HCT116 (cell line): ENCODE data around the gene BATF3.
"Not testable (repeated sequence)": the region's sequence is repeated elsewhere in the genome, so short reads cannot be mapped to it uniquely, and the experiment has no call there.

ENCODE experiments used
- CTCF ChIP-seq, 3 experiments: fragments of 200-600 bp in 1 of 3; sonication (generic) in 1 of 3; IDR thresholded peaks in 2 of 3; conservative IDR thresholded peaks in 1 of 3; 2 replicates each; pipeline ENCODE4 v1.5.1; 2012 to 2017; ENCODE audit warnings: low read depth in 2 of 3, low read length in 2 of 3, antibody characterized with exemption in 1 of 3, borderline replicate concordance in 1 of 3, control low read depth in 1 of 3, mild to moderate bottlenecking in 1 of 3, mixed read lengths in 1 of 3, mixed run types in 1 of 3, moderate library complexity in 1 of 3; ENCODE audit not compliant: insufficient read depth in 1 of 3
- EZH2phosphoT487 ChIP-seq: fragments of 200-600 bp; IDR thresholded peaks from 2 replicates; pipeline ENCODE4 v1.6.1; 2018; ENCODE audit warnings: antibody characterized with exemption, borderline replicate concordance
- MAX ChIP-seq: IDR thresholded peaks from 2 replicates; pipeline ENCODE4 v1.6.1; 2012
- POLR2A ChIP-seq: IDR thresholded peaks from 2 replicates; pipeline ENCODE4 v1.7.0; 2011; ENCODE audit warnings: borderline replicate concordance; ENCODE audit not compliant: insufficient read depth, insufficient read length; ENCODE audit errors: extremely low read depth
- RAD21 ChIP-seq: IDR thresholded peaks from 2 replicates; pipeline ENCODE4 v1.6.1; 2012; ENCODE audit warnings: low read depth, mild to moderate bottlenecking
- SIN3A ChIP-seq: IDR thresholded peaks from 2 replicates; pipeline ENCODE4 v1.6.1; 2012; ENCODE audit warnings: low read depth
- ZBTB33 ChIP-seq: IDR thresholded peaks from 2 replicates; pipeline ENCODE4 v1.6.1; 2011; ENCODE audit warnings: mild to moderate bottlenecking, low read length, moderate library complexity; ENCODE audit not compliant: insufficient replicate concordance; ENCODE audit errors: extremely low read depth
- ZNF274 ChIP-seq: fragments of 200-500 bp; sonication (Bioruptor generic); IDR thresholded peaks from 2 replicates; pipeline ENCODE4 v1.6.1; 2014; ENCODE audit warnings: mild to moderate bottlenecking, low read depth, low read length, inconsistent platforms

GRCh38 chr1:212658250-212658649, 41.4 kb downstream of the BATF3 start:
- not testable (repeated sequence) for TF ChIP-seq SIN3A; CTCF (IDR thresholded peaks at IDR 0.05 in 2 of 3, conservative IDR thresholded peaks at IDR 0.05 in 1 of 3; ENCODE audit: borderline replicate concordance in 1 of 3, insufficient read depth in 1 of 3, low read depth in 2 of 3, low read length in 2 of 3); ZBTB33; RAD21; MAX; EZH2phosphoT487; ZNF274; POLR2A
